Measurements from ENCODE around the gene TP53TG3E.
"Not testable (repeated sequence)": the region's sequence is repeated elsewhere in the genome, so short reads cannot be mapped to it uniquely, and the experiment has no call there.

The TP53TG3E gene, protein sequence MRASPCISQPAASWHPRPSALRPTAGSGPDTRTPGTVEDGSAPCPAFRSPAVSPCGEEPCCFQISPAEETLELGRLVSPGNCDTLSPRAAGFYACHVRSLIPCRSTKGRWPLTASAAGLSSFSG

DNA sequence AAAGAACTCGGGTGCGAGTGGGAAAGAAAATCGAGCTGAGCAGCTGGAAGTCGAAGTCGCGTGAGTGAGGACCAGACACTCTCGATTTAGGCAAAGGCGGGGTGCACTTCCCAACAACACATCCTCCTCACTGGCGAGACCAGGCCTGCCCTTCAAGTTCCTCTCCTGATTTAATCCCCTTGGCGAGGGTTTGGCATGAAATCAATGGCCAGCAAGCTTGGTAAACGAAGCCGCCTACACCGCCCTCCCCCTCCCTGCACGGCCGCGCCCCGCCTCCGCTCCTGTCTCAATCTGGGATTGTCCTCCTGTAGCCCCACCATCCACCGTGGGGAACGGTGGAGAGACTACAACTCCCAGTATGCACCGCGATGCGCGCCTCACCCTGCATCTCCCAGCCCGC lies at the start of gene TP53TG3E:
Gene TP53TG3E (plus strand): TSS at position 301 of the 400 bp plus-strand sequence. CDS start 68 bp downstream, at position 369.
- not testable (repeated sequence) for DNase-seq

DNA sequence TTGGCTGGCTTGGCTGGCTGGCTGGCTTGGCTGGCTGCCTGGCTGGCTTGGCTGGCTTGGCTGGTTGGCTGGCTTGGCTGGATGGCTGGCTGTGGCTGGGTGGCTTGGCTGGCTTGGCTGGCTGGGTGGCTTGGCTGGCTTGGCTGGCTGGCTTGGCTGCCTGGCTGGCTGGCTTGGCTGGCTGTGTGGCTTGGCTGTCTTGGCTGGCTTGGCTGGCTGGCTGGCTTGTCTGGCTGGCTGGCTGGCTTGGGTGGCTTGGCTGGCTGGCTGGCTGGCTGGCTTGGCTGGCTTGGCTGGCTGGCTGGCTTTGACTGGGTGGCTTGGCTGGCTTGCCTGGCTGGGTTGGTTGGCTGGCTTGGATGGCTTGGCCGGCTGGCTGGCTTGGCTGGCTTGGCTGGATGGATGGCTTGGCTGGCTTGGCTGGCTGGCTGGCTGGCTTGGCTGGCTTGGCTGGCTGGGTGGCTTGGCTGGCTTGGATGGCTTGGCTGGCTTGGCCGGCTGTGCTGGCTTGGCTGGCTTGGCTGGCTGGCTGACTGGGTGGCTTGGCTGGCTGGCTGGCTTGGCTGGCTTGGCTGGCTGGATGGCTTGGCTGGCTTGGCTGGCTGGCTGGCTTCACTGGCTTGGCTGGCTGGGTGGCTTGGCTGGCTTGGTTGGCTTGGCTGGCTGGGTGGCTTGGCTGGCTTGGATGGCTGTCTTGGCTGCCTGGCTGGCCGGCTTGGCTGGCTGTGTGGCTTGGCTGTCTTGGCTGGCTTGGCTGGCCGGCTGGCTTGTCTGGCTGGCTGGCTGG lies 32.3 kb downstream of the TP53TG3E start:
- DNase-seq = not testable (repeated sequence)

DNA sequence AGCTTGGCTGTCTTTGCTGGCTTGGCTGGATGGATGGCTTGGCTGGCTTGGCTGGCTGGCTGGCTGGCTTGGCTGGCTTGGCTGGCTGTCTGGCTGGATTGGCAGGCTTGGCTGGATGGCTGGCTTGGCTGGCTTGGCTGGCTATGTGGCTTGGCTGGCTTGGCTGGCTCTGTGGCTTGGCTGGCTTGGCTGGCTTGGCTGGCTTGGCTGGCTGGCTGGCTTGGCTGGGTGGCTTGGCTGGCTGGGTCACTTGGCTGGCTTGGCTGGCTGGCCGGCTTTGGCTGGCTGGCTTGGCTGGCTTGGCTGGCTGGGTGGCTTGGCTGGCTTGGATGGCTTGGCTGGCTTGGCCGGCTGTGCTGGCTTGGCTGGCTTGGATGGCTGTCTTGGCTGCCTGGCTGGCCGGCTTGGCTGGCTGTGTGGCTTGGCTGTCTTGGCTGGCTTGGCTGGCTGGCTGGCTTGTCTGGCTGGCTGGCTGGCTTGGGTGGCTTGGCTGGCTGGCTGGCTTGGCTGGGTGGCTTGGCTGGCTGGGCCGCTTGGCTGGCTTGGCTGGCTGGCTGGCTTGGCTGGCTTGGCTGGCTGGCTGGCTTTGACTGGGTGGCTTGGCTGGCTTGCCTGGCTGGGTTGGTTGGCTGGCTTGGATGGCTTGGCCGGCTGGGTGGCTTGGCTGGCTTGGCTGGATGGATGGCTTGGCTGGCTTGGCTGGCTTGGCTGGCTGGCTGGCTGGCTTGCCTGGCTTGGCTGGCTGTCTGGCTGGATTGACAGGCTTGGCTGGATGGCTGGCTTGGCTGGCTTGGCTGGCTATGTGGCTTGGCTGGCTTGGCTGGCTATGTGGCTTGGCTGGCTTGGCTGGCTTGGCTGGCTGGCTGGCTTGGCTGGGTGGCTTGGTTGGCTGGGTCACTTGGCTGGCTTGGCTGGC lies 33.8 kb downstream of the TP53TG3E start:
- DNase-seq = not testable (repeated sequence)

DNA sequence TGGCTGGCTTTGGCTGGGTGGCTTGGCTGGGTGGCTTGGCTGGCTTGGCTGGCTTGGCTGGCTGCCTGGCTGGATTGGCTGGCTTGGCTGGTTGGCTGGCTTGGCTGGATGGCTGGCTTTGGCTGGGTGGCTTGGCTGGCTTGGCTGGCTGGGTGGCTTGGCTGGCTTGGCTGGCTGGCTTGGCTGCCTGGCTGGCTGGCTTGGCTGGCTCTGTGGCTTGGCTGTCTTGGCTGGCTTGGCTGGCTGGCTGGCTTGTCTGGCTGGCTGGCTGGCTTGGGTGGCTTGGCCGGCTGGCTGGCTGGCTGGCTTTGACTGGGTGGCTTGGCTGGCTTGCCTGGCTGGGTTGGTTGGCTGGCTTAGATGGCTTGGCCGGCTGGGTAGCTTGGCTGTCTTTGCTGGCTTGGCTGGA lies 34.4 kb downstream of the TP53TG3E start:
- DNase-seq = not testable (repeated sequence)

DNA sequence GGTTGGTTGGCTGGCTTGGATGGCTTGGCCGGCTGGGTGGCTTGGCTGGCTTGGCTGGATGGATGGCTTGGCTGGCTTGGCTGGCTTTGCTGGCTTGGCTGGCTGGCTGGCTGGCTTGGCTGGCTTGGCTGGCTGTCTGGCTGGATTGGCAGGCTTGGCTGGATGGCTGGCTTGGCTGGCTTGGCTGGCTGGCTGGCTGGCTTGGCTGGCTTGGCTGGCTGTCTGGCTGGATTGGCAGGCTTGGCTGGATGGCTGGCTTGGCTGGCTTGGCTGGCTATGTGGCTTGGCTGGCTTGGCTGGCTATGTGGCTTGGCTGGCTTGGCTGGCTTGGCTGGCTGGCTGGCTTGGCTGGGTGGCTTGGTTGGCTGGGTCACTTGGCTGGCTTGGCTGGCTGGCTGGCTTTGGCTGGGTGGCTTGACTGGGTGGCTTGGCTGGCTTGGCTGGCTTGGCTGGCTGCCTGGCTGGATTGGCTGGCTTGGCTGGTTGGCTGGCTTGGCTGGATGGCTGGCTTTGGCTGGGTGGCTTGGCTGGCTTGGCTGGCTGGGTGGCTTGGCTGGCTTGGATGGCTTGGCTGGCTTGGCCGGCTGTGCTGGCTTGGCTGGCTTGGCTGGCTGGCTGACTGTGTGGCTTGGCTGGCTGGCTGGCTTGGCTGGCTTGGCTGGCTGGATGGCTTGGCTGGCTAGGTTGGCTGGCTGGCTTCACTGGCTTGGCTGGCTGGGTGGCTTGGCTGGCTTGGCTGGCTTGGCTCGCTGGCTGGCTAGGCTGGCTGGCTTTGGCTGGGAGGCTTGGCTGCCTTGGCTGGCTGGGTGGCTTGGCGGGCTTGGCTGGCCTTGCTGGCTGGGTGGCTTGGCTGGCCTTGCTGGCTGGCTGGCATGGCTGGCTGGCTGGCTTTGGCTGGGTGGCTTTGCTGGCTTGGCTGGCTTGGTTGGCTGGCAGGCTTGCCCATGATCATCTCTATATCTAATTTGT lies 35.3 kb downstream of the TP53TG3E start:
- not testable (repeated sequence) for DNase-seq
